ENCODE data around the gene NPBWR2.

The NPBWR2 gene

DNA sequence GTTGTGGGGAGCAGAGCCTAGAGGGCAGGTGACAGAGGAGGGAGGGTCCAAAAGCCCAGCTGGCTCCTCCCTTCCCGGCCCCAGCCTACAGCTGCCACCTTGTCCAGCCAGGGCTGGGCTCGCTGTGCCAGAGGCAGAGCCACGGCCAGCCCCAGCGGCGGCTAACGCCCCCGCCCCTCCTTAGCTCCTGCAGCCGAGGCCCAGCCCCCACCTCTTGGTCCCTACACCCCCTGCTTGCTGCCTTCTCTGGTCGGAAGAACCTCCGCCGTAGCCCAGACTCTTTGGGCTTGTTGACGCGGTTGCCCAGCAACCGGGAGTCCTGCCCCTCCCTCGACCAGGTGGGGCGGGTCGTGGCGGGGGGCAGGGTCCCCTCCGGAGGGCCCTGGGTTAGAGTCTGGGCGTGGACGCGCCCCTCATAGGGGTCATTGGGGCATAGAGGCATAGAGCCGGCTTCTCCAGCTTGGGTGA lies 22.6 kb downstream of the NPBWR2 start:
- no peak for DNase-seq (ENCODE audit: low read depth)

DNA sequence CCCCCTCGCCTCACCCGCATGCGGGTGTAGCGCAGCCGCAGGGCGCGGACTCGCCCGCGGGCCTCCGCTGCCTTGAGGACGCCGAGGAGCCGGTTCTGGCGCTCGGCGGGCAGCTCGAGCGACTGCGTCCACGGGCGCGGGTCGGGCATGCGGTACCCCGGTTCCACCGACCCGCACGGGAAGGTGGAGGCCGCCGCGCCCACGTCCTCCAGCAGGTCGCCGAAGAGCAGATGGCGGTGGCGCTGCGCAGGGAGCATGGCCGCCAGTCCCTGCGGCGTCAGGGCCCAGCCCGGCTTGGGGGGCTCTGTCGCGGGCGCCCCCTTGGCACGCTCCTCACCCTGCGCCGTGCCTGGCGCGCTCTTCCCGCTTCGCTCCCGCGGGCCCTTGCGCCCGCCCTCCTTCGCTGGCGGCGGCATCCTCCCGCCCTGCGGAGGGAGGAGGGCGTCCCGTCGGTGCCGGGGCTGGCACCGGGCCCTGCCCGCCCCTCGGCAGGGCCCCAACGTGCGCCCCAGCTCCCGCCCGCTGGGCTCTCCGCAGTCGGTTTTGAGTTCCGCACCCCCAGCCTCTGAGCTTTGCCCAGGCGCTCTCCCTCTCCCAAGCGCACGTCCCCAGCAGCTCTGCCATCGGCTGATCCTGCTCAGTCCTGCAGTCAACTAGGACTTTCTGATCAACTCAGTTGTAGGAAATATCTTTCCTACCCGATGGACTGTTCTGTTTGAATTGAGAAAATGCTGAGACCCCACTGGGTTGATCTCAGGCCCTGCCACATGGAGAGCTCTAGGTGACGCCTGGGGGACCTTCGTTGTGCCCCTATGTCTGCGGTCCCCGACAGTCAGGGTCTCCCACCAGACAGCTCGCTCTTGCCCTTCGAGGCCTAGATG lies 23.3 kb downstream of the NPBWR2 start, which contains the start of gene LKAAEAR1:
Gene LKAAEAR1 (minus strand): TSS at position 595 of the 881 bp plus-strand sequence. CDS start 179 bp downstream, at position 416.
- no peak for DNase-seq (ENCODE audit: low read depth)

DNA sequence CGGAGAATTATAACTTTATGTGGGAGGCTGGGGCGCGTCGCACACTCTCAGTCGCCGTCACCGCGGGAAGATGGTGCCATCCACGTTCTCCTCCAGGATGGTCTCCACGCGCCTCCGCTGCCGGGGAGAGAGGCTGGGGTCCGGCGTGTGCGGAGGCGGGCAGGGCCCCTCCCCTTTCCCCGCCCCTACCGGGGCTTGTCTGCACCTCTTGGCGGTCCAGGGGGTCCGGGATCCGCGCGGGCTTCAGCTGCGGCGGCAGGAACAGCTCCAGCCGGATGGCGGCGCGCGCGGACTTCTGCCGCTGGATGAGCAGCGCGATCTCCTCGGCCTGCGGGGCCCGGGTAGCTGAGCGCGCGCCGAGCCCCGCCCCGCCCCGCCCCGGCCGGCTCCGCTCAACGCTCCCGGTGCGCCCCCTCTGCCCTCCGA lies 24.0 kb downstream of the NPBWR2 start:
- peak; percentile 63 for DNase-seq (ENCODE audit: low read depth)

DNA sequence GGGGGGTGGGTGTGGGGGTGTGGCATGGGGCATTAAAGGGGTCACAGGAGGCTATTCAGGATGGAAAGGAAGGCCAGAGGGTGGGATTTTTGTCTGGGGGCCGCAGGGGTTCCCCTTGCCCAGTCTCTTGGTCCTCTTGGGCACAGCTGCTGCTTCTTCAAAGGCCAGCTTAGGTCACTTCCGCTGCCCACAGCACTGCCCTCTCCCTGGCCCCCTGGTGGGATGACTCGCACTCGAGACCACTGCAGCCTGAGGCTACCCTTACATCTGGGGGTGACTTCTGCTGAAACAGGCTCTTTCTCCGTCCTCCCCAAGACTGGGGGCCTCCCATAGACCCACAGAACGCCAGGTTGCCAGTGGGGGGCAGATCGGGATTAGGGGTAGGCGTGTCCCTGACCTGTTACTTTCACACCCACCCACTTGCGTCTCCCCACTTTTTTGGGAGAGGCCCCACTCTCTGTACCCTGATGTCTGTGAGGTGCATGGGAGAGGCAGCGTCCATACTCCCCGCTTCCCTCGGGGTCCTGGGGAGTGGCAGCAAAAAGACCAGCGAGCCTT lies 24.5 kb downstream of the NPBWR2 start:
- DNase-seq (ENCODE audit: low read depth) = no peak

DNA sequence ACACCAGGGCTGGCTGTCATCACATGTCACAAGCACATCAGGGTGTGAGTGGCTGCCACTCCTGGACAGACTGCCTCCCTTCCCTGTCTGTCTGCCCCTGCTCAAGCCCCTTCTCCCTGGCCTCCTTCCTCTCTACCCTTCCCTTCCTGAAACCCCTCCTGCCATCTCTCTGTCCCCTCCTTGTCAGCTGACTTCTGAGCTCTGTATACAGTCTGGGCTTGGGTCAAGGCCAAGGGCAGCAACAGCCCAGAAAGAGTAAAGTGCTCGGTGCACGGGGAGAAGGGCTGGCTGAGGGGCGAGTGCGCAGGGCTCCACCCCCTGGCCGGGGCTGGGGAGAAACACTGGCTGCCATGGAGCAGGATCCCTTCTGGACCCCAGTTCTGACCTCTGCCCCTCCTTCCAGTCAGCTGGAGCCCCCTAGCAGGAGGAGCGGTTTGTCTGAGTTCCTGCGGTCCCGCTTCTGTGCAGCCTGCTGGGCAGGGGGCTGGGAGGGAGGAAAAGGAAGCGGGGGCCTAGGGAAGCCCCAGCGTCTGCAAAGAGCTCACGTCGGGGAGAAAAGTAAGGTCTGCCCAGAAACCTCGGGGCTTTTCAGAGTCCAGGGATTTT lies 25.1 kb downstream of the NPBWR2 start:
- DNase-seq (ENCODE audit: low read depth) = no peak

DNA sequence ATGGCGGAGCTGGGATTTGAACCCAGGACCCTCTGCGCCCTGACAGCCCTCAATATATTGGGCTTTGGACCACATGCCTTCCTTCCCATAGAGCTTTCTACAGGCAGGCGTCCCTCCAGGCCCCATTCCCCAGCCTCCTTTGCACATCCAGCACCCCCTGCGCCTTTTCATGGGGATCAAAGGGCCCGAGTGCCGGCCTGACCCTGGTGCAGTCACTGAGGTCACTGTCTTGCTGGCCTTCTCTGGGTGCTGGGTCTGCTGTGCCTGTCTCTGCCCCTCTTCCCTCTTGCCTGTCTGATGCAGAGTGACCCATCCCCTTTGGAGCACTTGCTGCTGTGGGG lies 25.8 kb downstream of the NPBWR2 start:
- DNase-seq (ENCODE audit: low read depth) = no peak

DNA sequence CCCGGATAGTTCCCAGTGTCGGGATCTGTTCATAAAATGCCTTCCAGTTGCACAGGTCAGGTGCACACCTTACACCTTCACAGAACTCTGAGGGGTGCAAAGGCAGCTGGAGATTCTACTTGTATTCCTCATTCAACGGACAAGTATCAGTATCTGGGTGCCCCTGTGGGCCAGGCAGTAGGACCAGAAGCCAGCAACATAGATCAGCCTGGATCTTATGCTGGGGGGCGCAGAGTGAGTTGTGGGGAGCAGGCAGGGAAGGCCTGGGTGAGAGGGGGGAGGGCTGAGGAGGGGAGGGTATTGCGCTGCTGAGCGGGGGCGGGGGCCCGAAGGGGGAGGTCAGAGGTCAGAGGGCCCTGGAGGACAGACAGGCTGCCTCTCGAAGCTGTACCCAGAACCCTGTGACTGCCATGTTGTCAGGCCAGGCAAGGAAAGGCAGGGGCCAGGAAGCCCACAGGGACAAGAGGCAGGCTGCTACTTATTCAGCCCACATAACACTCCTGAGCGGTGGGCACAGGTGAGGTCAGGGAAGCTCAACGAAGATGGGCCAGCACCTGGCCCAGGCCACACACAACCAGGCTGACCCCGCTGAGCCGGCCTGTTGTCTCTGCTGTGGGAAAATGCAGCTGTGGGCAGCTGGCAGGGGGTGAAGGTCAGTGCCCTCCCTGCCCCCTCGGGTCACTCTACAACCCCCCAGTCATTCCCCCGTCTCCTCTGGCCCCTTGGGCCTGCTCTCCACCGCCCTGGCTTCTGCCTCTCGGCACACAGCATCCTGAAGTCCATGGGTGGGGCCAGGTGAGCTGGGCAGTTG lies 26.3 kb downstream of the NPBWR2 start:
- no peak for DNase-seq (ENCODE audit: low read depth)

DNA sequence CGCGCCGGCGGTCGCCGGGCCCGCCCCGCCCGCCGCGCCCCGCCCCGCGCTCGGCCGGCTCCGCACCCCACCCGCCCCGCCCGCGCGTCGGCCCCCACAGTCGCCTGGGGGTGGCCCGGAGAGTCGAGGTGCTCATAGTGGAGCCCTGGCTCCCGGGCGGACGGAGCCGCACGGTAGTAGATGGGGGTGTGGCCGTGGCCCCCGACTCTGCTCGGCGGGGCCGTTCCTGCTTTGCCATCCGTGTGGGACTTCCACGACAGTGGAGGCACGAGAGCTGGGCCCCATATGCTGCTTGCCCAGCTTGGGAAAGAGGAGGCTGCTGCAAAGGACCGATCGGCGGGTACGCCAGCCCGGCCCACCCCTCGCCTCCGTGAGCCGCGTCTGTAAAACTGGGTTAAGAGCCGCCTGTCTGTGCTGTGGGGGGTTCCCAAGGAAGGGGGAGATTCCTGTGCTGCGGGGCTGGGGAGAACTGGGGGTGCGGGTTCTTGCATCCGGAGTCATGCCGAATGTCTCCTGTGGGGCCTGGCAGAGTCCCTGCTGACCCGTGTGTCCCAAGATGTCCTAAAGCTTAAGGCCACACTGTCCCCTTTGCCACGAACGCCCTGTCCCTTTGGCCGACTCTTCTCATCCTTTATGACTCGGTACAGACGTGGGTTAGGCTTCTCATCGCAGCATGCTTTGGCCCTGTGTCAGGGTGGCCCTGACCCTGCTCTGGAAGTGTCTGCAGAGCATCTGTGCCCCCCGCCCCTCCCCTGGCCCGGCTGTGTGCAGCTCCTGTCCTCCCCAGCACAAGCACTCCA lies 27.2 kb downstream of the NPBWR2 start, which contains the start of gene OPRL1:
Gene OPRL1 (plus strand): TSS at position 70 of the 800 bp plus-strand sequence. CDS start 12,639 bp downstream, outside the sequence.
- DNase-seq (ENCODE audit: low read depth) = no peak

DNA sequence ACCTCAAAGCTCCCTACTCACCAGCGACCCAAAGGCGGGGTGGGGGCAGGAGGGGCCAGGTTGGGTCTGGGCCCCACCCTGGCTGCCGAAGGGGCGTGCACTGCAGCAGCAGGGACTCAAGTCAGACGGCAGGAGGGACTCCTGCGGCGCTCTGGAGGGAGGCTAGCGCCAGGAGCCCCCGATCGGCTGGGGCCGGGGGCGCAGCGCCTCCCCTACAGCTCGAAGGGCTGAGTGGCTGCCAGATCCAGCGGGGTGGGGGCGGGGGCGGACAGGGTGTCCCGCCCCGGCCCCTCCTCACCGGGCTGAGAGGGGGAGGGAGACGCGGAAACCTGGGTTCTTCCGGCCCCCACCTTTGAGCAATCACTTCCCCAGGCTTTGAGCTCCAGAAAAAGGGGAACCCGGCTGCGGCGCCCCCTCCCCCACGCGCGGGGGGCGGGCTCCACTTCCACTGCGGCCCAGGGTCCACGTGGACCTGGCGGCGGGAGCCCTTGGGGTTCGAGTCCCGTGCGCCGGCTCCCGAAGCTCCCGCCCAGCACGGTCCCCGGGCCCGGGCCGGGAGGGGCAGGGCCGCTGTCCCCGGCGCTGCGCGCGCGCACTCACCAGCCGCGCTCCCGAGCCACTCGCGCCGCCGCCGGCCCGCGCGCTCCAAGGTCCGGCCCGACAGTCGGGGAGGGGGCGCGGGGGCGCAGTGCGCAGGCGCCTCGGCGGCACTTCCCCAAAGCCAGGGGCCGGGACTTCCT lies 27.9 kb downstream of the NPBWR2 start, which contains the start of gene RGS19:
Gene RGS19 (minus strand): TSS at position 246 of the 740 bp plus-strand sequence. CDS start 2,632 bp downstream, outside the sequence.
- peak; percentile 58 for DNase-seq (ENCODE audit: low read depth)

DNA sequence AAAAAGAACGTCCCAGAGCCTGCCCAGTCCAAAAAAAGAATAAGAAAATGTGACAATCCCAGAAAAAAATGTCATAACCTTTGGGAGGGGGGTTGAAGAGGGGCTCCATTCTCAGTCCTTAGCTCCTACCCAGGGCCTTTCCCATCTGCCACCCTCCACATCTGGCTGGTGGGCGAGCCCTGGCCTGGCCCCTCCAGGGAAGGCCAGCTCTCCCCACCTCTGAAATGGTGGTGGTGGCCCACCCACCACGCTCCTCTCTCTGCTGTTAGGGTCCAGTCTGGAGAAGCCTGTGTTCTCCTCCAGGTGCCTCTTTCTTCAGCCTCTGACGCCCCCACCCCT lies 28.5 kb downstream of the NPBWR2 start:
- DNase-seq (ENCODE audit: low read depth) = no peak

DNA sequence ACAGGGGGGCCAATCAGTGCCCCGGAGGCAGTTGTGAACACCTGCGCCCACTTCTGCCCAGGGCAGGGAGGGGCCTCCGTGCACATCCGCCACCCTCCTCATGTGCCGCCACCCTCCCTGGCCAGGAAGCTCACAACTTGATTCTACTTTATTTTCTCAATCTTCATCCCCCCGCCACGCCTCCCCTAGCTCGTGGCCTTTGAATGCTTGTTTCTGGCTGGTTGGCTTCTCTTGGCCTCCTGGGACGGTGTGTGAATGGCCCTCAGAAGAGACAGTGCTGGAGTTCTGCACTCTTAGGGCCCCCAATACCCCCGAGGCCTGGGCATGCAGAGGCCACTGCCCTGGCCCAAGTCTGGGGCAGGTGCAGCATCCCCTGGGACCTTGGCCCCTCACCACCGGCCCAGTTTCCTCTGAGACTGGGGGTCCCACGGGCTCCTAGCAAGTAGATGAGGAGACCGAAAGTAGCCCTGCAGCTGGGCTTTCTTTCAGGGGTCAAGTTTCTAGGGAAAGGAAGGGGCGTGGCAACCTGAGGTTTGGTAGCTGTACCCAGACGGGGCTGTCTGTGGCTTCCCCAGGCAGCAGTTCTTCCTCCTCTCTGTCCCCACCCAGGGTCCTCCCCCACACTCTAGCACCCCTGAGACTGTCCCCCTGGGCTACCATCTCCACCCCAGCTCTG lies 29.4 kb downstream of the NPBWR2 start:
- no peak for DNase-seq (ENCODE audit: low read depth)

DNA sequence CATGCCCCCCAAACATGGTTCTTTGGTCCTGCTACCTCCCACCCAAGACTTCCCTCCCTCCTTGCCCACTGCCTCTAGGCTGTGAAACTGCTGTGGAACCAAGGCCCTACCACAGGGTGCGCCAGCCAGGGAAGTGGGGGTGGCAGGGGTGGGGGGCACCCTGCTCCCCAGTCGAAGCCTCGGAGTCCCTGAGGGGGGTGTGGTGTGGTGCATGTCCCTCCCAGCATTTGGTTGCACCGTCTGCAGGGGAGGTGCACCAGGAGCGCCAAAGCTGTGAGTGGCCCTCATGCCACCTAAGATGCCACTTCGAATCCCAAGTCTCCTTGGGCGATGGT lies 29.9 kb downstream of the NPBWR2 start:
- DNase-seq (ENCODE audit: low read depth) = no peak

DNA sequence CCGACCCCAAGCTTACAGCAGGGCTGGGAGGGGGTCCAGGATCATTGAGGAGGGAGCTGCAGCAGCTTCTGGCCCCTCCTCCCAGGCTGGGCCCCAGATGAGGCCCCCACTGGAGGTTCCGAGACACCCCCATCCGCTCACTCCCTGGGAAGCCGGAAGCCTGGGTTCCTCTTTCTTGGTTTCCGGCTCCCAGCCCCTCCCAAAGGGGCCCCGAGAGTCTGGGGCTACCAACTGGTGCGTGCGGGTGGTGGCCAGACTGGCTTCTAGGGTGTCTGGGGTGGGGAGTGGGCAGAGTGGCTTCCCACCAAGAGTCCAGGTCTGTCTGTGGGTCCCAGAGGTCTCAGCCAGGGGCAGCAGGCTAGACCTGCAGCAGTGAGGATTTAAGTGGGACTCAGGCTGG lies 30.3 kb downstream of the NPBWR2 start:
- DNase-seq (ENCODE audit: low read depth) = peak; percentile 28

DNA sequence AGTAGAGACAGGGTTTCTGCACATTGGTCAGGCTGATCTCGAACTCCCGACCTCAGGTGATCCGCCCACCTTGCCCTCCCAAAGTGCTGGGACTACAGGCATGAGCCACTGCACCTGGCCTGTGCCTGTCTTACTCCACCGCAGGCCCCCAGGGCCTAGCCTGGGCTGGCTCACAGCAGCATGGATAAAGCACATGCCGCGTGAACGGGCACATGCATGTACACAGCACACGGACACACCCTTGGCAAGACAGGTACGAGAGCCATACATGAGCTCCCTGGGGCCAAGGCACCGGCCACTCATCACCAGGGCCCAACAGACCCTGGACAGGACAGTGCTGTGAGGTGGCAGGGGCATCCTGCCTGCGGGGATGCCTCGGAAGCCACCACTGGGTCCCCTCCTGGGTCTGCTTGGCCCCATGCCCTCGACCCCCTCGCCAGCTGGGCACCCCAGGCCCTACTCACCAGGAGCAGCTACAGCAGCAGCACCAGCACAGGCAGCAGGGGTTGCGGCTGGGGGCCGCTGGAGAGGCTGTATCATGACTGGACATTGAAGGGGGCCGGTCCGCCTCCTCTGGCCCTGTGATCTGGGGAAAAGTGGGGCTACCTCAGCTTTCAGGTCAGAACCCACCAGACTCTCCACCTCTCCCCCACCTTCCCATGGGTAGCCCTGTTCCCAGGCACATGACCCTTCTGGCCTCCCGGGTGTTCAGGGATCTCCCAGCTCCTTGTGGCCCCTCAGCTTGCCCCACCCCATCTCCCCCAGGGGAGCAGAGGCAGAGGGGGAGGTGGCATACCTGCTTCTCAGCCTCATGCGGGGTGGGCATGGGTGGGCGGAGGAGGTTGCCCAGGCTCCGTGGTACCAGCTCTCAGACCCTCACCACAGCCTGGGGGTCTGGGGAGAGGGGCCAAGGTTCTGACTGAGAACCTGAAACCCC lies 31.0 kb downstream of the NPBWR2 start:
- no peak for DNase-seq (ENCODE audit: low read depth)

DNA sequence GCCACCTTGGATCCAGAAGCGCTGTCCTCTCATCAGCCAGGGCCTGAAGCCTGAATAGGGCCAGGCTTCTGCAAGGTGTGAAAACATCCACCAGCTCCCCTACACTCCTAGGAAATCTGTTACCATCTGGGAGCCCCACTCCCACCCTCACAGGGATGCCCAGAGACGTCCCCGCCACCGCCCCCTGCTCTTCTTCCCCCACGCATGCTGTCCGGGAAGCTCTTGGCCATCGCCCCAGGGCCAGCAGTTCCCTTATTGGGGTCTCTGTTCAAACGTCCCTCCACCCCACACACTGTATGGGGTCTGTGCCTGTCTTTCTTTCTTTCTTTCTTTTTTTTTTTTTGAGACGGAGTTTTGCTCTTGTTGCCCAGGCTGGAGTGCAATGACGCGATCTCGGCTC lies 31.8 kb downstream of the NPBWR2 start:
- no peak for DNase-seq (ENCODE audit: low read depth)

DNA sequence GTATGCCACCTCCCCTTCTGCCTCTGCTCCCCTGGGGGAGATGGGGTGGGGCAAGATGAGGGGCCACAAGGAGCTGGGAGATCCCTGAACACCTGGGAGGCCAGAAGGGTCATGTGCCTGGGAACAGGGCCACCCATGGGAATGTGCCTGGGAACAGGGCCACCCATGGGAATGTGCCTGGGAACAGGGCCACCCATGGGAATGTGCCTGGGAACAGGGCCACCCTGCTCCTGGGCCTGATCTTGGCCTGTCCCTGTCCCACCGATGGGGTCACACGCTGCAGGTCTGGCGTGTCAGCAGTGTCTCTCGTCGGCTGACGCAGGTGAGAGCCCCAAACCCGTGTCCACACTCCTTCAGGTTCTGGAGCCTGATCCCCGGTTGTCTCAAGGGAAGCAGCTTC lies 32.4 kb downstream of the NPBWR2 start:
- DNase-seq (ENCODE audit: low read depth) = no peak

DNA sequence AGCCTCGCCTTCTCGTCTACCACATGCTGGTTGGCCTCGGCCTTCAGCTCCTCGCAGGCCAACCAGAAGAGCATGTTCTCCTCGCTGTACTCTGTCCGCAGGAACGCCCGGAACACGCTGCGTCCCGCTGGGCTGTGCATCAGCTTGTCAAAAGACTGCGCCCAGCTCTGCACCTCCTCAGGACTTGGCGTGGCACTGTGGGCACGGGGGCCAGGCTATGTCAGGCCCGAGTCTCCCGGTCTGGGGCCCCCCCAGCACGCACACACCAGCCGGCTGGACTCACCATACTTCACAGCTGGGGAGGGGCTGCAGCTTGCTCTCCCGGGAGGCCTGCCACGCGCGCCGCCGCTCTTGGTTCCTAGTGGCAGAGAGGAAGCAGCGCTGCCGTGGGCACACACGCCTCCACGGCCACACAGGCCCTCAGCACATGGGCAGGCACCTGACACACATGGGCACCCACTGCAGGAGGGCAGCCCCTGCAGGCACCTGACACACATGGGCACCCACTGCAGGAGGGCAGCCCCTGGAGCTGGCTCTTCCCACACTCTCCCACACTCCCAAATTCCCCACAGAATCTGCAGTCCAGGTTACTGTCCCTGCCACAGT lies 33.1 kb downstream of the NPBWR2 start:
- DNase-seq (ENCODE audit: low read depth) = no peak

DNA sequence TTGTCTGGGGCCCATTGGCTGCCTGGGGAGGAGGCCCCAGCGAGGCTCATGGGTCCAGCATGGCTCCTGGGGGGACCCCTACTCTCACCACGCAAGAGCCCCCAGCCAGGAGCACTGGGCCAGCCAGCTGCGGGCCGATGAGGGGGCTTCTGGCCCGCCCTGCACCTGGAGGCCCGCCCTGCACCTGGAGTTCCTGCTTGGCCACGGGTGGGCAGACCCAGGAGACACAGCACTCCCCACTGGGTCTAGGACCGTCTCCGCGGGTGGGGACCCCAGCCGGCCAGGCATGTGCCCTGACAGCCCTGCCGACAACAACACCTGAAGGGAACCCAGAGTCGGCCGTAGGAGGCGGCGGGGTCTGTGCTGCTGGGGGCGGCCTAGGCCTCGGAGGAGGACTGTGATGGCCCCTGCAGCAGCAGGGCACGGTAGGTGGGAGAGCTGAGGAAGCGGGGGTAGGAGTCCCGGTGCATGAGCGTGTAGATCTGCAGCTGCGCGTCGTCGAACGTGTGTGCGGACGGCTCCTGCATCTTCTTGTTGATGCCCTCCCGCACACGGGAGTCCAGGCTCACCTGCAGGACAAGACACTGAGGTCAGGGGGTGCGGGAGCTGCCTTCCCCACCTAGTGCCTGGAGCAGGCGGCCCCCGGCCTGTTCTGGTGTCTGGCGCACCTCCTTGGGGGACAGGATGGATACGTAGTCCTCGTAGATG lies 33.7 kb downstream of the NPBWR2 start:
- no peak for DNase-seq (ENCODE audit: low read depth)
